Inferior parietal cortex (tissue), 1 donor: ENCODE results near the gene SWT1.

Source experiments
- DNase-seq: peaks from one replicate; pipeline ENCODE4 v3.0.0-alpha.2; 2016; ENCODE audit errors: extremely low spot score

Gene SWT1, protein sequence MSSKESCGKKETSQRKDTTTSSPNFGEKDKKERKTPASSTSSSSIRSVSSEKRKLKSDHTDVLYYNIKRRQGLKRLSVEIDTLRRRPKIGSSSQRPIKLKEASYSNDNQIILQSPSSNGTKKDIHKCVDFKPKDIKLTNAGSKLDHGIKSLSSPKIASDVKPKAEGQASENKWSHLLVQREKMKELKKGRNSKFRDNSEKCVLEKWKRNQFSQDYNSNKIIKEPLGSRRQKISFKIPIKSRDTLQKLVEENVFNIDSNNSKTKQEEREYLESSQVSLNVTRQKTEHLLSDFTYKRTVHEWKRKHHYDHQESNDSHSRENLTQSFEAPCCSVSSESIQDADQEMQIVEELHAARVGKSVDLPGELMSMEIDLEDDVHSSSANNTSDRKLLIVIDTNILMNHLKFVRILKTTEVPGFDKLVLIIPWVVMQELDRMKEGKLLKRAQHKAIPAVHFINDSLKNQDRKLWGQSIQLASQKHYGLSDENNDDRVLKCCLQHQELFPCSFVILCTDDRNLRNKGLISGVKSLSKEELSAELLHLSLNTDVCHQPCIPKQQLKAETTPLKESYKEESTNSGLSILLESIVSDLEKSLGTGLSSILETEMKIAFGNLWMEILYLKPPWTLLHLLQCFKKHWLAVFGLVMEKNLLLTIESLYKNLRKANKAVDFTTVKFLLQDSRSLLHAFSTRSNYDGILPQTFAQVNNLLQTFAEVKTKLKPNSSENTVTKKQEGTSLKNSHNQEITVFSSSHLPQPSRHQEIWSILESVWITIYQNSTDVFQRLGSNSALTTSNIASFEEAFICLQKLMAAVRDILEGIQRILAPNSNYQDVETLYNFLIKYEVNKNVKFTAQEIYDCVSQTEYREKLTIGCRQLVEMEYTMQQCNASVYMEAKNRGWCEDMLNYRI

DNA sequence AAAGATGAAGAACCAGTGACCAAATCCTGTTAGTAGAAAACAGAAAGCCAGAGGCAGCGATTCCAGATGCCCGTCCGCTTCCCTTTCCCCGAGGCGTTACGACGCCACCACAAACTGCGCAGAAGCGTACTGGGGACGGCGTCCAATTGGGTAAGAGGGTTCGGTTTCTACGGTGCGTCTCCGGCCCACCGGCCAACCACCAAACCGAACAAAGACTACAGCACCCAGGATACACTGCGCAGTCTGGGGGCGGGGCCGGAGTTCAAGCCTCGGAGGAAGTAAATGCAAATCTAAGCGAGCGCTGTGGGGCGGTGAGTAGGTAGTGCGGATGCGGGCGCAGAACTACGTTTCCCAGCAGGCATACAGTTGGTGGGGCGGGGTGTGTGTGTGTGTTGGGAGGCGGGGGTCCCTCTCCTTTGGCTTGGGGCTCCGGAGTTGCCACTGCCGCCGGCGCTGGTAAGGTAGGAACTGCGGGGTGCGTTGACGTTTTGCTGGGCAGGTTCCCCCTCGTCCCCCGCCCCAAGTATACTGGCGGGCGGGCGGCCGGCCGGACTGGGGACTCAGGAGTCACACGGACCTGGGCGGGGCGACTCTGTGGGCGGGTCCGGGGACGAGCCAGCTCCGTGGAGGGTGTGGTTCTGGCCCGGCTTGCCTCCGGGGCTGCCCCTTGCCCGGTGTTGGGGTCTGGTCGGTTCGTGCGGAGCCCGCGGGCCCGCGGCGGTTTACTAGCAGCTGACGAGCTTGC lies at the start of gene SWT1, which contains the start of gene TRMT1L:
Gene SWT1 (plus strand): TSS at position 314 of the 745 bp plus-strand sequence. CDS start 3,675 bp downstream, outside the sequence.
Gene TRMT1L (minus strand): TSS at position 100 of the 745 bp plus-strand sequence. CDS start 241 bp downstream, outside the sequence.
- peak; percentile 99 for DNase-seq

DNA sequence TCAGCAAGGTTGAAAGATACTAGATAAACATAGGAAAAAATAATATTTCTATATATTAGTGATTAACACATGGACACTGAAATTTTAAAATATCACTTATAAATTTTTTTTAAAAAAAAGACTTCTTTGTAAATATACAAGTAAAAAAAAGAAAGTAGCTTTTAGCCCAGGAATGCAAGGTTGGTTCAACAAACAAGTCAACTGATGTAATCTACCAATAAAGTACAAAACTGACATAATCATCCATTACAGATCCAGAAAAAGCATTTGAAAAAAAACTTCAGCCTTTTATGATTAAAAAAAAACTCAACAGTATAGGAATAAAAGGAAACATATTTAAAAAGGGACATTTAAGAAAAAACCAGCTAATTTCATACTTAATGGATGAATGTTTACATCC lies 48.6 kb upstream of the SWT1 start:
- no peak for DNase-seq

DNA sequence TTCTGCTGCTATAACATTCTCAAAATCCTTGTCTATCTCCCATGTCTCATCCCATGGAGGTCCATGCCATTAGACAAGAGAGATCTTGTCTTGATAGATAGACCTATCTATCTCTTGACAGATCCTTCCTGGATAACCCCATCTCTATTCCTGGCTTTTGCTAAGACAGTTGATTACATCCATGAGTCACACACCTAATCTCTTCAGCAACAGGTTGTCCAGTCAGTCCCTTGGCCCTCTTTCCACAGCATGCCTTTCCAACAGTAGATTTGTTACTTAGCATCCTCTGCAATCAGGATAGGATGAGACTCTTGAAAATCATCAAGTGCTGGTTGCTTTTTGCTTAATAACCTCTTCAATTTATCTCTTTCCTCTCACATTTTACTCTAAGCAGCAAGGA lies 46.8 kb upstream of the SWT1 start:
- DNase-seq: no peak

DNA sequence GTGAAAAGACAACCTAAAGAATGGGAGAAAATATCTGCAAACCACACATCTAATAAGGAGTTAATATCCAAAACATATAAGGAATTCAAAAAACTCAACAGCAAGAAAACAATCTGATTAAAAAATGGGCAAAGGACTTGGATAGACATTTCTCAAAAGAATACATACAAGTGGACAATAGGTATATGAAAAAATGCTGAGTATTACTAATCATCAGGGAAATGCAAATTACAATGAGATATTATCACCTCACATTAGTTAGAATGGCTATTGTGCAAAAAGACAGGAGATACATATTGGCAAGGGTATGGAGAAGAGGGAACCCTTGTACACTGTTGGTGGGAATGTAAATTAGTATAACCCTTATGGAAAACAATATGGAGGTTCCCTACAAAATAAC lies 45.1 kb upstream of the SWT1 start:
- DNase-seq: no peak

DNA sequence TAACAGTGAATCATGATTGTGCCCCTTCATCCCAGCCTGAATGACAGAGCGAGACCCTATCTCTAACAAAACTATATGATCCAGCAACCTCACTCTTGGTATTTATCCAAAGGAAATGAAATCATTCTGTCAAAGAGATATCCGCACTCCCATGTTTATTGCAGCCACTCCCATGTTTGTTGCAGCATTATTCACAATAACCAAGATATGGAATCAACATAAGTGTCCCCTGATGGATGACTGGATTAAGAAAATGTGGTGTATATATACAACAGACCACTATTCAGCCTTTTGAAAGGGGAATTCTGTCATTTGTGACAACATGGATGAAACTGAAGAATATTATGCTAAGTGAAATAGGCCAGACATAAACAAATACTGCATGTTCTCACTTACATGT lies 44.6 kb upstream of the SWT1 start:
- no peak for DNase-seq

DNA sequence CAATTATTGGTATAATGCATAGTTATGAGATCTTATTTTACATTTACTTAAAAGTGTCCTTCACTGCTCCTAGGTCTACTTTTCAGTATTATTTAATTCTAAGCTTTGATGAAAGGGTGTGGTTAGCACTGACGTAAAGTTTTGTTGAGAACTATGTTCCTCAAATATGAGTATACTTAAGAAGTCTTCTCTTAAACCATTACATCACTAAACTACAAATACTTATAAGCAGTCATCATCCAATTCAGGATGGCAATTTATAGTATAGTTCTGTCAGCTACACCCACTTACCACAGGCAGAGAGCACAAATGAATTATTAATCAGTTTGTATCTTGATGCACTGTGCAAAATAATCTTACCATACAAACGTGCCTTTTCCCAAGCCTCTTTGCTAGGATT lies 27.3 kb upstream of the SWT1 start:
- DNase-seq: no peak

DNA sequence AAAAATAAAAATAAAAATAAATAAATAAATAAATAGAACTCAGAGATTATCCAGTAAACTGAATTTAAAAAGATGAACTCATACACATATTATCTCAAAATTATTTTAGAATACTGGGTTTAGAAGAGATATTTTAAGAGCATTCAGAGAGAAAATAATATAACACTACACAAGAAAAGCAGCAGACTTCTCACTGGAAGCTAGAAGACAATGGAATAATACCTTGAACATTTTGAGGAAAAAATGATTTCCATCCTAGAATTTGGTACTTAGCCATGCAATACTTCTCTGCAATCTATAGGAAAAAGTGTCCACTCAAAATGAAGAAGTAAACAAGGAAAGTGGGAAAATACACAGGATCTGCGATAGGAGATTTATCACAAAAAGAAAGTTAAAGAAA lies 24.4 kb upstream of the SWT1 start:
- DNase-seq: no peak

DNA sequence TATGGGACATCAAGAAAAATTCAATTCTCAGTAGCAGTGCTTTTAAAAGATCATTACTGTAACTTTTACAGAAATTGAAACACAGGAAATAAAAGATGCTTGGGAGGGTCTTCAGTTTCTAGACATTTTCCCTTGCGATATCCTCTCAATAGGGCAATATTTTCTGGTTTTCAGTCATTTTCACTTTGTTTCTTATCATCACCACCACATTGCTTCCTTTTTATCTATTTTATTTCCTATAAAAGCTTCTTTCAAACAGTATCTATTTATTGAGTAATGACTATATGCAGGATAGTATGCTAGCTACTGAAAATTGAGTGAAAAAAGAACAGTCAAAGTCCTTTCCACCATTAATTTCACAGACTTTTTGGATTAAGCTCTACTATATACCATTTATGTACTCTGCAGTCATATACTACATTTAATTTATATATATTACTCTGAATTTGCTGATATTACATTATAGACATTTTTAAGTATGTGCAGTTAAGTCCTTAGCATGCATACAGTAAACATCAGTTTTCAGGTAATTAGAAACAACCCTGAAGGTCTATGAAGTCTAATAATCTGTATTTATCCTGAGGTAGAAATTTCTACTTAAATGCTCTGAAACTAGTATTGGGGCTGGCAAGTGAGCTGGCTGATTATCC lies 18.9 kb upstream of the SWT1 start:
- DNase-seq: no peak

DNA sequence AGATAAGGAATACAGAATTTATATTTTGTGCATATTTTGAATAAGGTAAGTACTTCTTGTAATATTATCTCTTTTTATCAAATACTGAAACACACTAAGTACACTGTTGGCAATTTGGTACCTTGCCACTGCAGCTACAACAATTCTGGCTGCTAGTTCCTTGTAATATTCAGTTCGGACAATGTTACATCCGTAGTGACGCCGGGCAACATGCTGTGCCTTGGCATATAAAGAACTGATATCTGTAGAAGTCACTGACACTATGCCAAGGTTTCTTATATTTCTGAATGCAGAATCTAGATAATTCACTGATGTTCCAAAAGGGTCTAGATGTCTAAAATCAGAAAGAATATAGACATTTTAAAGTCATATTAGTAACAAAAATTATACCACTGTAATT lies 17.7 kb upstream of the SWT1 start:
- no peak for DNase-seq

DNA sequence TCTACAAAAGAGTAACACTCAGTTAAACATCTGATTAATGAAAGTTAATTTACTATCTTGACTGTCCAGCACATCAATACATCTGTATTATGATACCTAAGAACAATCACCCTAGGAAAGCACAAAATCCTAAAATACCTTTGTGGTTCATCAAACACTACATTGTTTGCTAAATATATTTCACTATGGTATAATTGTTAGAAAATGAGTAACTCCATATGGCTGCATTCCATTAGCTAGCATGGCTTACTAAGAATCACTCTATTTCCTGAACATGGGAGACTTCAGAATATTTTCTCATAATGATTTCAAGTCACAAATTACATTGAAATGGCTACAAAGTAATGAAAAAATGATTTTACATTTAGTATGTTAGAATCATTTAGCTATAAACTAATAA lies 12.7 kb upstream of the SWT1 start:
- no peak for DNase-seq

DNA sequence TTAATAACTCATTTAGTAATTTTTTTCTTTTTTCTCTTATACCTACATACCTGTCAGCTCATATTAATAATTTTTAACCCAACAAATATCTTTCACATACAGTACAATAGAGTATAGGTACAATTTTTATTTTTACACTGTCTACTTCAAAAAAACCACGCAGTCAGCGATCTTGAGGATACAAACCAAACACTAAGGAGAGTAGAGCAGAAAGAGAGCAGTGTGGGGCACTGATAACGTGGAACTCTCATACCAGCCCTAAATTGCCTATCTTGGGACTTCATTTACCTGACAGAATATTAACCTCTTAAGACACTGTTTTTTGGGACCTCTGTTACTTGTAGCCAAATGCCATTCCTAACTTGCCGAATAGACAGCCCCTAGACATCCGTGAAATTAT lies 5.8 kb upstream of the SWT1 start:
- DNase-seq: no peak

DNA sequence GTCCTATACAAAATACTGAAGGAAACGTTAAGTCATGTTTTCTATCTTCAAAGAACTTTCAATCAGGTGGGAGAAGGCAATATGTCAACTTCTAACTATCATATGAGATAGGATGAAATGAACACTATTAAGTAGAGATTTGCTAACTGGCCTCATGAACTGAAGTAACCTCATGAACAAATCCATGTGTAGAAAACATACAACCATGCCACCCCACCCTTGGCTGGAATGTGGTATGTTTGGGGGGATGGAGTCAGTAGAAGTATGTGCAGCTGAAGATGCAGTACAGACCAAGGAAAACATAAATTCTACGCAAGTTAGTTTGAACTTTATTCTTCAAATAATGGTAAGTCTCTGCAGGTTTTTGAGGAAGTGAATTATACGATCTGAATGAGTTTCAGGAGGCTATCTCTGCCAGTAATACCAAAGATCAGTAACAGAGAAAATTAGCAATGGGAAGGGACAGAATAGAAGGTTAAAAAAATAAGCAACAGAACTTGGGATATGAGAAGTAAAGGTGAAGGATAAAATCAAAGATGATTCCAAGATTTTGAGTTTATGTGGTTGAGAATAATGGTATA lies 4.7 kb upstream of the SWT1 start:
- DNase-seq: no peak

DNA sequence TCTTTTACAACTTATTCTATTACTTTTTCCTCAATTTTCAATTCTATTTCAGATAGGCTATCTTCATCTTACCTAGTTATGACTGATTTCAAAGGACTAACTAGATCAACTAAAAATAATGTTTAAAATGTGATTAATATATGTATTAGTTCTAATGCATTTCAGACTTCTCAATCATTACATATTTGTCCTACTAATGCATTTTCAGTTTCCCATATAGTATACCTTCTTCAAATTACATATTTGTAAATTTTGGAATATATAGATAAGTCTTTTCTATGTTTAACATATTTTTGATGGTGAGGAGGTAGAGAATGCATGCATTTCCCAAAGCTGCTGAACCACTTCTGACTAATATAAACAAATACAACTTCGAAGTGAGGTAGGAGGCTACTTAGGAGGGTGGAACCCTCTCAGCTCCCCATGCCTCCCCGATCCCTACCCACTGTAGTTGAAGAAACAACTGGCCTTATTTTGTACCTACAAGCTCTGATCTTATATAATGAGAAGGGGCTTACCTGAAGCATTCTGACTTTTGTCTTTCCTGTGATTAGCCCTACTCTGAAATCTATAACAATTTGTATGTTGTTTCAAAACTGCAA lies 2.0 kb upstream of the SWT1 start:
- DNase-seq: no peak

DNA sequence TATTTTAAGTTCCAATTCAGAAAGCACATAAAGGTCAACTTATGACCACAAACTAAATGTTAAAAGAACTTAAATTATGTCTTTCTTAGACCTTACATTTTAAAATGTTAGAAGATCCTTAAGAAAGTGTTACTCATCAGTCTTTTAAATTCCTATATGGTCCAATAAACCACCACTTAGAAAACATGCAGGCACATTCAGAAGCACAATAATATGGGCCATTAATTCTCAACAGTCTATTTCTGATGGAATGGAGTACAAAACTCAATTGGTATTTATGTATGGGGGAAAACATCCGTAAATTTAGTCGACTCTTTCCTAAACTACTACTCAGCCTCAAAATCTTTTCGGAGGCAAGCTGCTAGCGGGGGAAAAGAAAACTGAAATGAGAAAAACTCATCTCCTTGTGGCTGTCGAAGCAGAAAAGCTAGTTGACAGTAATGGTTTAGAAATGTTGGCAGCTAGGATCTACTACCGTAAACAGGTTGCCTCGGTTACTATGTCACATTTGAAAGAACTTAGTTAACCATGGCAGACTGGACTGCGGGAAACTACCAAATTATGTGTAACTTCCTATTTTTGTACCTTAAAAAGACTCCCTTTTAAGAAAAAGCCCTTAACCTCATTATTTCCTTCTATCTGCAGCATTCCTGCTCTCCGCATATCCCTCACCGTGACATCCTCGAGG lies 1.2 kb upstream of the SWT1 start:
- peak; percentile 43 for DNase-seq

DNA sequence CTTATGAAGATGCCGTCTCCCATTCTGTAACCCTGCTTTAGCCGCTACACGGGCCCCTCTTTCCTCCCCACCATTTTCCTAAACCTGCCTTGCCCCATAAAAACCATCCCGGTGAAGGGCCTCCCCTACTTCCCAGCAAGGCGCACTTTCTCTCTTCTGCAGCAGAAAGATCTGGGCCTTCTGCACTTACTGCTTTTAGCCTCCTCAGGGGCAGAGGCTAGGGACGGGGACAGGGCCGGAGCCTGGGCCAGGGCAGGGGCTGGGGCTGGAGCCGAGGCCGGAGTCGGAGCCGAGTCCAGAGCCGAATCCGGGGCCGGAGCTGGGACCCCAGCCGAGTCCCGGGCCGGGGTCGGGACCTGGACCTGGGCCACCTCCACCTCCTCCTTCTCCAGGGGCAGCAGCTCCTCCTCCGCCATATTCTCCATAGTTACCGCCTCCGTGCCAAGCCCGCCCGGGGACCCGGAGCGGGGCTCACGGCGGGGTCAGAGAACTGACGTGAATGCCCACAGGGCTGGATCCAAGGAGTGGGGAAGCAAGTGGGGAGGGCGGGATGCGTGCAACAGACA lies 596 bp upstream of the SWT1 start:
- peak; percentile 43 for DNase-seq

DNA sequence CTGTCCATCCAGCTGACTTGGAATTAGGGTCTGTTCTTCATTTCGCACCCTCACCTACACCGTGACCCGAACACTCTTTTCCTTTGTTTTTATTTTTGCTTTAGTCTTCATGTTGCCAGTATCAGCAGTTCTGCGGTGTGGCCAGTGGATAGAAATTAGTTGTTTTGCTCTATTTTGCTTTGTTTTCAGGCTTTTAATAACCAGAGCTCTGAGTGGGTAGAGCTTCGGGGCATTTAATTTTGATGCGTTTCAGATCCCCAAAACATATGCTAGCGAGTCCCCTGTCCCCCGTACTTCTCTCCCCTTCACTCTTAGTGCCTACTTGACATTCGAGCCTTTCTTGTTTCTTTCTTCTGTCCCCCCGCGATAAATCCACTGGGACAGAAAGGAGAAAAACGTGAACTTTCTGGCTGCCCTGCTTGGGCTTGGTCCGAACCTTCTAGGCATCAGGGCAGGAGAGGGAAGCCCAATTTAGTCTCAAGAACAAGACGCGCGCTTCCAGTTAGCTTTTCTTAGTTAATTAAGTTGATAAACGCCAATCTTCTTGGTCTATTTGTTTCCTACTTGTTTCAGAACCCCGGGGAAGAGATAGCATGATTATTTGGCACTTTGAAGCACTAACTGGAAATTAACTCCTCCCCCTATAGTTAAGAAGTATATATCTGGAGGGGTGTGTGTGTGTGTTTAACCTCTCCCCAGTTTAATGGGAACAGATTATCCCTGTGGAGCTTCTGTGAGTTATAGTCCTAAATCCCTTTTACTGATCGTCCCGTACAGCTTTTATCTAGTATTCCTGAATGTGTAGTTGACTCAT lies 839 bp downstream of the SWT1 start:
- no peak for DNase-seq

DNA sequence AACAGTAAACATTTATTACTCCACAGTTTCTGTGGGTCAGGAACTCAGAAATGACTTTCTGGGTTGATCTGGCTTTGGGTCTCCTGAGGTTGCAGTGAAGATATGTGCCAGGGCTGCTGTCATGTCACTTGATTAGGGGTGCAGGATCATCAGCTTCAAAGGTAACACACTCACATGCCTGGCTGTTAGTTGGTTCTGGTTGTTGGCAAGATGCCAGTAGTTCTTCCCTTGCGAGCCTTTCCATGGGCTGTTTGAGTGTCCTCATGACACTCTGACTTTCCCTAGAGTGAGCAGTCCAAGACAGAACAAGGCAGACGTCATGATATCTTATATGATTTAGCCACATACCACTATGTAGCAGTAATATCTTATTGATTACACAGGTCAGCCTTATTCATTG lies 1.8 kb downstream of the SWT1 start:
- no peak for DNase-seq

DNA sequence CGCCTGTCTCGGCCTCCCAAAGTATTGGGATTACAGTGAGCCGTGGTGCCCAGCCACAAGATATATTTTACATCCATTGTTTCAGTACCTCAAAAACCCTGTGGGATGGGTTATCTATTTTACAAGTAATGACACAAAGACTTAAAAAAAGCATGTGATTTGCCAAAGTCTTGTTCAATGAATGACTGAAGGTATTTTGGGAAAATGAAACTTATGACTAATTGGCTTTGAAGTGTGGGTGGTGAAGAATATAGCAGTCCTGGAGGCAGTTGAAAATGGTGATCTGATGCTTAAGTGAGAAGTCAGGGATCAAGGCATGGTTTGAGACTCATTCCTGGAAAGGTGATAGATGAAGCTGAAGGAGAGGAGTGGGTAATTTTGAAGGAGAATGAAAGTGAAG lies 3.0 kb downstream of the SWT1 start:
- no peak for DNase-seq

DNA sequence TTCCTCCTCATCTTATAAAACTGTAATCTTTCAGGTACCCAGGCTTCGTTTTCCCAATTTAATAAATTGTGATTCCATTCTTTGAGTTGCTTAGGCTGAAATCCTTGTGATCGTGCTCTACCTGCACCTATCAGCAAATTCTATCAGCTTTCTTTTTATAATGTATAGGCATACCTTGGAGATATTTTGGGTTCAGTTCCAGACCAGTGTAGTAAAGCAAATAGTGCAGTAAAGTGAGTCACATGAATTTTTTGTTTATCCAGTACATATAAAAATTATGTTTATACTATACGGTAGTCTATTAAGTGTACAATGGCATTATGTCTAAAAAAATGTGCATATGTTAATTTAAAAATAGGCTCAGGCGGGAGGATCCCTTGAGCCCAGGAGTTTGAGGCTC lies 5.5 kb downstream of the SWT1 start:
- DNase-seq: no peak
